ENCODE results near the gene NR2C2.

NR2C2 gene

DNA sequence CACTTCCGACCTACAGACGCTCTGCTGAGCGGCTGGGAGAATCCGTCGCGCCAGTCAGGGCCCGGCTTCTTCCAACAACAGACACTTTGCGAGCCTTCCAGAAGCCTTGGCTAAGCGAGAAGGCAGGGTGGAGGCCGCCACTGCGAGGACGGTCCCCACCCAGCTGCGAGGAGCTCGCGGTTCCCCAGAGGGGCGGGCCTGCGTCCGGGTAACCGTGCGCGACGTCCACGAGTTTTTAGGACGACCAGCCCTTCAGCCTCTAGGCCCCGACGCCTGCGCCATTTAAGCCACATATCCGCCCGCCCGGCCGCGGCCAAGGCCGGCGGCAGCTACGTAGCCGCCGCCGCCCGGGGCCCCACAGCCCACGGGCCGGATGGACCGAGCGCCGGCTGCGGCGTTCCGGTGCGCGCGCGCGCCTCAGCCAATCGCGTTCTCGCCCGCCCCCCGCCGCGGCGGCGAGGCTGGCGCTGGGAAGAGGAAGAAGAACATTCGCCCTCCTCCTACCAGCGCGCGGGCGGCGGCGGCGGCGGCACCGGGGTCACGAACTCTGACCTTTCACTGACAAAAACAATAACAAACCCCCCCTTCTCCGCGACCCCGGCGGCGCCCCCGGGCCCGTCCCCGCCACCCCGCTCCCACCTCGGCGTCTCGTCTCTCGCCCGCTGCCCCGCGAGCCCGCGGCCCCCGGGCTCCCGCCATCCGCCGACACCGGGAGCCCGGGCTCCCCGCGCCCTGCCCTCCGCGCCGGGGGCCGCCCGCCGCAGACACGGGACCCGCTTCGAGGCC is at the start of gene NR2C2:
Gene NR2C2 (plus strand): TSS at position 484 of the 786 bp plus-strand sequence. CDS start 56,332 bp downstream, outside the sequence.
- H3K9ac ChIP-seq (ENCODE audit: low read depth, low read length), result peak within 1 kb of the TSS; percentile 91
- peak within 1 kb of the TSS; percentile 93 for H3K4me2 ChIP-seq (ENCODE audit: insufficient read depth, low read length)
- no peaks in the 10 kb centered on the region for H3K9me3 ChIP-seq (ENCODE audit: insufficient read depth, low read length, severe bottlenecking)
- no peaks in the 10 kb centered on the region for H3K27me3 ChIP-seq (ENCODE audit: insufficient read depth, low read length, poor library complexity)
- H3K27ac ChIP-seq (ENCODE audit: low read length), result peak within 1 kb of the TSS; percentile 95
- TF ChIP-seq, protein P1, sequence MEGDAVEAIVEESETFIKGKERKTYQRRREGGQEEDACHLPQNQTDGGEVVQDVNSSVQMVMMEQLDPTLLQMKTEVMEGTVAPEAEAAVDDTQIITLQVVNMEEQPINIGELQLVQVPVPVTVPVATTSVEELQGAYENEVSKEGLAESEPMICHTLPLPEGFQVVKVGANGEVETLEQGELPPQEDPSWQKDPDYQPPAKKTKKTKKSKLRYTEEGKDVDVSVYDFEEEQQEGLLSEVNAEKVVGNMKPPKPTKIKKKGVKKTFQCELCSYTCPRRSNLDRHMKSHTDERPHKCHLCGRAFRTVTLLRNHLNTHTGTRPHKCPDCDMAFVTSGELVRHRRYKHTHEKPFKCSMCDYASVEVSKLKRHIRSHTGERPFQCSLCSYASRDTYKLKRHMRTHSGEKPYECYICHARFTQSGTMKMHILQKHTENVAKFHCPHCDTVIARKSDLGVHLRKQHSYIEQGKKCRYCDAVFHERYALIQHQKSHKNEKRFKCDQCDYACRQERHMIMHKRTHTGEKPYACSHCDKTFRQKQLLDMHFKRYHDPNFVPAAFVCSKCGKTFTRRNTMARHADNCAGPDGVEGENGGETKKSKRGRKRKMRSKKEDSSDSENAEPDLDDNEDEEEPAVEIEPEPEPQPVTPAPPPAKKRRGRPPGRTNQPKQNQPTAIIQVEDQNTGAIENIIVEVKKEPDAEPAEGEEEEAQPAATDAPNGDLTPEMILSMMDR (IDR thresholded peaks at IDR 0.05; ENCODE audit: borderline replicate concordance, extremely low read depth, low read length, poor library complexity, severe bottlenecking), result no peak
- TF ChIP-seq EZH2 (IDR thresholded peaks at IDR 0.05; ENCODE audit: borderline replicate concordance, low read depth, low read length, severe bottlenecking), result no peak
- peaks cover 45% of the 10 kb centered on the region for H4K20me1 ChIP-seq (ENCODE audit: insufficient read depth, low read length)
- H3K4me1 ChIP-seq (ENCODE audit: insufficient read depth, low read length), result peaks cover 36% of the 10 kb centered on the region
- ATAC-seq (ENCODE audit: insufficient read depth, low read depth), result peak; percentile 73
- H2AFZ ChIP-seq (ENCODE audit: low read depth, low read length), result peak within 1 kb of the TSS; percentile 87
- peaks cover 83% of the 10 kb centered on the region for H3K79me2 ChIP-seq (ENCODE audit: insufficient read depth, low read length)
- H3K4me3 ChIP-seq (ENCODE audit: low read depth in 1 of 2, low read length in 2 of 2), result peak within 1 kb of the TSS; percentile 75 to 81
- peak; percentile 91 for DNase-seq
- peaks cover 49% of the 10 kb centered on the region for H3K36me3 ChIP-seq (ENCODE audit: insufficient read depth, low read length)

DNA sequence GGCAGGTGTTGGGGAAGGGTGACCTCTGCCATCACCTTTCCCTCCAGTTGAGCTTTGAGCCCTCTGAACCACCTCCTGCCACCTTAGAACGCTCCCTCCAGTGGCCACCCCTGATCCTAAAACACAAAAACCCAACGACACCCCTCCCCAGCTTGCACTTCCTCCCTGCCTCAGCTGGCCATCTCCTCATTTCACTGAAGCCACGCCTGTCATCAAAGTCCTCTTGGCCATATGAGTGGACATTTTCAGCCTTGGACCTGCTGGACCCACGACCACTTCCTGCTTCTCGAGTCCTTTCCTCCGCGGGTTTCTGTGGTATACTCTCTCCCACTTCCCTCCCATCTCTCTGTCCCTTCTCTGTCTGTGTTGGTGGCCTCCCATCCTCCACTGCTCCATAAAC is 48.5 kb upstream of the NR2C2 start:
- no peaks in the 10 kb centered on the region for H3K9me3 ChIP-seq (ENCODE audit: insufficient read depth, low read length, severe bottlenecking)
- no peak for DNase-seq
- no peak for TF ChIP-seq EZH2 (IDR thresholded peaks at IDR 0.05; ENCODE audit: borderline replicate concordance, low read depth, low read length, severe bottlenecking)
- TF ChIP-seq, protein P1 (IDR thresholded peaks at IDR 0.05; ENCODE audit: borderline replicate concordance, extremely low read depth, low read length, poor library complexity, severe bottlenecking), result peak; percentile 31

DNA sequence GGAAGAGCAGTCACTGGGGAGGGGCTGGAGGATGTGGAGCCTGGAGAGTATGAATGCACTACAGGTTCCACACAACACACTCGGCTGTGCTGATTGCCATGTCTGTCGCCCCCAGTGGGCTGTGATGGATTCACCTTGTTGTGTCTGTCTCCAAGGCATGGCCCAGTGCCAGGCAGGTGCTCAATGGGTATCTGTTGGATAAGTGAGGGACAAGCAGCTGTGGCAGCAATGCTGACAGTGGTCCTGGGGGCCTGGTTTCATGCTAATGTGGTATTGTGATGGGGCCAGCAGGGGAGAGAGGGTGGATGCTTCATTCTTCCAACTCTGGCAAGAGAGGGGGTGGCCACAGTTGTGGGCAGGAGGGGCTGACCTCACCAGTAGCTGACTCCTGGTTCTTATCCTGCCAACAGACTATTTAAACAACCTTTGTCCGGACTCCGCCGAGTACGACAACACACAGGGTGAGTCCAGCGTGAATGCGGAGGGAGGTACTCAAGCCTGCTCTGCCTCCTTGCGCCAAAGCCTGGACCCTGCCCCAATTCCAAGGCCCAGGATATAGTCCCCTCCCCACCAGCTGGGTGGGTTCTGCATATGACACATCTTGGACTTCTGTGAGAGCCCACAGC is 47.3 kb upstream of the NR2C2 start:
- Histone ChIP-seq H3K9me3 (ENCODE audit: insufficient read depth, low read length, severe bottlenecking) (peaks cover 3% of the 10 kb centered on the region), H3K4me3 (ENCODE audit: low read depth in 1 of 2, low read length in 2 of 2) (no peak overlapping the region), H4K20me1 (ENCODE audit: insufficient read depth, low read length) (no peaks in the 10 kb centered on the region), H3K27me3 (ENCODE audit: insufficient read depth, low read length, poor library complexity) (no peaks in the 10 kb centered on the region), H3K36me3 (ENCODE audit: insufficient read depth, low read length) (no peaks in the 10 kb centered on the region), H2AFZ (ENCODE audit: low read depth, low read length) (no peak overlapping the region), H3K9ac (ENCODE audit: low read depth, low read length) (no peak overlapping the region), H3K4me1 (ENCODE audit: insufficient read depth, low read length) (peaks cover 17% of the 10 kb centered on the region; the same call in 1 of the 2 replicates), H3K27ac (ENCODE audit: low read length) (no peak overlapping the region), H3K79me2 (ENCODE audit: insufficient read depth, low read length) (no peaks in the 10 kb centered on the region), H3K4me2 (ENCODE audit: insufficient read depth, low read length) (no peak overlapping the region)
- TF ChIP-seq, protein P1 (IDR thresholded peaks at IDR 0.05; ENCODE audit: borderline replicate concordance, extremely low read depth, low read length, poor library complexity, severe bottlenecking), result no peak
- TF ChIP-seq EZH2 (IDR thresholded peaks at IDR 0.05; ENCODE audit: borderline replicate concordance, low read depth, low read length, severe bottlenecking), result no peak
- peak; percentile 25; the same call in 1 of the 3 replicates for ATAC-seq (ENCODE audit: insufficient read depth, low read depth)
- DNase-seq, result no peak

More for the DNA sequence above, 48.5 kb upstream of the NR2C2 start:
- Histone ChIP-seq H3K9ac (ENCODE audit: low read depth, low read length) (no peak overlapping the region), H3K79me2 (ENCODE audit: insufficient read depth, low read length) (no peaks in the 10 kb centered on the region), H3K27ac (ENCODE audit: low read length) (no peak overlapping the region; the same call in 1 of the 2 replicates), H3K36me3 (ENCODE audit: insufficient read depth, low read length) (no peaks in the 10 kb centered on the region), H3K4me1 (ENCODE audit: insufficient read depth, low read length) (peaks cover 17% of the 10 kb centered on the region; the same call in 1 of the 2 replicates), H2AFZ (ENCODE audit: low read depth, low read length) (no peak overlapping the region), H3K4me3 (ENCODE audit: low read depth in 1 of 2, low read length in 2 of 2) (no peak overlapping the region), H3K4me2 (ENCODE audit: insufficient read depth, low read length) (no peak overlapping the region), H4K20me1 (ENCODE audit: insufficient read depth, low read length) (no peaks in the 10 kb centered on the region), H3K27me3 (ENCODE audit: insufficient read depth, low read length, poor library complexity) (no peaks in the 10 kb centered on the region)
- no peak; the same call in 2 of the 3 replicates for ATAC-seq (ENCODE audit: insufficient read depth, low read depth)
